Smooth muscle cell of the coronary artery (primary cell): ENCODE data around the gene IL17B. TPM values are rescaled to one million over a fixed set of nuclear protein-coding genes. Genes with fewer than 3 reads are reported as not detected.

ENCODE experiments used
- total RNA-seq: library from RNA; depleted of rRNA; stranded (reverse); fragments of >200 nt; gene quantifications from 2 replicates; pipeline ENCODE4 v1.2.3, GENCODE V29; 2014; ENCODE audit warnings: low replicate concordance

The IL17B gene
- total RNA-seq = not detected in 2 replicates

GRCh38 chr5:149379177-149379761, at the start of gene IL17B:
Gene IL17B (minus strand): TSS chr5:149379292. CDS start chr5:149379225, 67 bp downstream.

GRCh38 chr5:149357370-149358293, 21.5 kb downstream of the IL17B start, which contains the start of gene PCYOX1L:
Gene PCYOX1L (plus strand): TSS chr5:149358046. CDS start chr5:149358069, 23 bp downstream.

GRCh38 chr5:149345147-149345891, 33.8 kb downstream of the IL17B start, which contains the start of gene GRPEL2:
Gene GRPEL2 (plus strand): TSS chr5:149345499. CDS start chr5:149345540, 41 bp downstream.

Other genes with a start within 250 kb of the IL17B start
- 6.5 and 13.8 TPM in 2 replicates for gene ABLIM3, start 237.8 kb downstream of the IL17B start, total RNA-seq
- 5.6 and 7.4 TPM in 2 replicates for gene AFAP1L1, start 107.4 kb downstream of the IL17B start, total RNA-seq
- 20.2 and 20.8 TPM in 2 replicates for gene GRPEL2, start 33.8 kb downstream of the IL17B start, total RNA-seq
- gene PCYOX1L, start 21.2 kb downstream of the IL17B start, total RNA-seq = 4.6 and 9.9 TPM in 2 replicates
- 399 and 602 TPM in 2 replicates for gene CSNK1A1, start 172.1 kb upstream of the IL17B start, total RNA-seq
- 1.4 and 7.4 TPM in 2 replicates for gene ARHGEF37, start 202.2 kb upstream of the IL17B start, total RNA-seq